Effector CD4-positive, alpha-beta T cell (primary cell): ENCODE results near the gene AP3D1.

Experiments used
- DNase-seq: peaks from one replicate; pipeline ENCODE4 v3.0.0-alpha.2; 2020

Gene AP3D1

DNA sequence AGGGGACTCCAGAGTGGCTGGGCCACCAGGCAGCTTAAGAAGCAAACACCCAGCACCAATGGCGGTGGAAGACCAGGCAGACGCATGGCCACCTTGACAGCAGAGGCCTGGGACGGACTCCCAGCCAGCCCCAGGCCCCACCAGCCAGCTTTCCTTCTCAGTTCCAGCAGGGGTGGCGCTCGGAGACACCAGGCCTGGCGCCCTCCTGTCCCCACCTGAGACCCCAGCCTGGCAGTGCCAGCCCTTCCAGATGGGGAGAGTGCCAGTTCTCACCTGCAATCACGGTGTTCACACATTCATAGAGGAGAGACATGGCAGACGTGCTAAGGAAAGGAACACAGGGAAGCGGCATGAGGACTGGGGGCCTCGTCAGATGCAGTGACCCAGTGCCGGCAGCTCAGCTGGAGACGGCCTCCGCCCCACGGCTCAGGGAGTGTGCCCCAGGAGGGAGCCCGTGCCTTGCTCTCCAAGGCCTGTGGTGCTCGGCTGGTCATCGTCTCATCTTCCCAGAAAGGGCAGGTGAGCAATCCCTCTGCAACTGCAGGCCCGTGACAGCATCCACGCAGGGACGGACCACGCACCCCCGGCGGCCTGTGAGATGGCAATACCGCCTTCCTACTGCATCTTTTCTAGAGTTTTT lies 24.4 kb downstream of the AP3D1 start:
- DNase-seq = no peak

DNA sequence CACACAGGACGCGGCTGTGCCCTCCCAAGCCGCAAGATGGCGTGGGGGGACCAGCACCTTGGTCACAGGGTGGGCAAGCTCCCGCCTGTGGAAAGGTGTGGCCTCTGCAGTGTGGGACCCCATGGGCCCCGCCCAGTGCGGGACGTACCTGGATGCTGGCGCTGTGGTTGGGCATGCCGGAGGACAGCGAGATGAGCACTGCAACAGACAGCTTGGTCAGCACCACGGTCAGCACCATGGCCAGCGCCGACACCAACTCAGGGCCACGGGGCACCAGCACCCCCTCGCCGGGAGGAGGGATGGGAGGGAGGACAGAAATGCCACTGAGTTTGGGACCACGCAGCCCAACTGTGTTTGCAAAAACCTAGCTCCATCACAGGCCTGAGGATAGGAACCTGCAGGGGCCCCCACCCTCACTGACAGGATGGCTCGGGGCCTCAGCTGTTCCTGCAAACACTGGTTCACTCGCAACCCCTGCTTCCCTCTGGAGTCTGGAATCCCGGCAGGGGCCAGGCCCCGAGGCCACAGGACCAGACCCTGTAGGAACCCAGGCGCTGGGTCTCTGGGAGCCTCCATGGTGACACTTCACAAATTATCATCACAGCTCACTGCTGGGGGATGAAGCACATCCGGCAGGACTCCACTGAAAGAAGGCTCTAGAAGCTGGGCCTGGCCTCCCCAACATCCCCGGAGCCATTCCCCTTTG lies 27.5 kb downstream of the AP3D1 start:
- no peak for DNase-seq

DNA sequence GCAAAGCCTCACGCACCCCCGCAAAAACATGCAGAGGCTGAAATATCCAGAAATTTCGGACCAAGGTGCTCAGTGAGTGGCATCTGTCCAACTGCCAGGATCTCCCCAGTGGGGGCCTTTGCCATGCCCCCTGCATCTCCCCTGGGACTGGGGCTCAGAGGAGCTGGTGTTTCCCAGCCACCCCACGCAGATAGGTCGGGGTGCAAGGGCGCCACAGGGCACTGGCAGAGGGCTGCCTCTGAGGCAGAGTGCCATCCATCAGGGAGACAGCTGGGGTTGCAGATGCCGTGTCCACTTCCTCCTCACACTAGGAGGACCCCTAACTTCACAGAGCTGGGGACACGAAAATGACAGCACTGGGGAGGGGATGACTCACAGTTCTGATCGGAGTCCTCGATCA lies 28.4 kb downstream of the AP3D1 start:
- DNase-seq = no peak

DNA sequence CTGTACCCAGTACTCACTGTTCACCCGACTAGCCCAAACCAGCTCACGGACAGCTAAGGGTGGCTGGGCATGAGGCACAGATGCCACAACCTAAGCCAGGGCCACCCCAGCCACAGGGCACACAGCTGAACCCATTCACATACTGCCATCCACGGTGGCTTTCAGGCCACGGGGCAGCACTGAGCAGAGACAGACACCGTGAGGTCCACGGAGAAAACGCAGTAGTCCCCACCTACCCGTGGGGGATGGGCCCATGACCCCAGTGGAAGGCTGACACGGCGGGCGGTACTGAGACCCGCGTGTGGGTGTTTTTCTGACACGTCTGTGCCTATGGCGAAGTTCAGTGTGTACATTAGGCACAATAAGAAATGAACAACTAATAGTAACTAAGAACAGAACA lies 29.1 kb downstream of the AP3D1 start:
- DNase-seq = no peak

DNA sequence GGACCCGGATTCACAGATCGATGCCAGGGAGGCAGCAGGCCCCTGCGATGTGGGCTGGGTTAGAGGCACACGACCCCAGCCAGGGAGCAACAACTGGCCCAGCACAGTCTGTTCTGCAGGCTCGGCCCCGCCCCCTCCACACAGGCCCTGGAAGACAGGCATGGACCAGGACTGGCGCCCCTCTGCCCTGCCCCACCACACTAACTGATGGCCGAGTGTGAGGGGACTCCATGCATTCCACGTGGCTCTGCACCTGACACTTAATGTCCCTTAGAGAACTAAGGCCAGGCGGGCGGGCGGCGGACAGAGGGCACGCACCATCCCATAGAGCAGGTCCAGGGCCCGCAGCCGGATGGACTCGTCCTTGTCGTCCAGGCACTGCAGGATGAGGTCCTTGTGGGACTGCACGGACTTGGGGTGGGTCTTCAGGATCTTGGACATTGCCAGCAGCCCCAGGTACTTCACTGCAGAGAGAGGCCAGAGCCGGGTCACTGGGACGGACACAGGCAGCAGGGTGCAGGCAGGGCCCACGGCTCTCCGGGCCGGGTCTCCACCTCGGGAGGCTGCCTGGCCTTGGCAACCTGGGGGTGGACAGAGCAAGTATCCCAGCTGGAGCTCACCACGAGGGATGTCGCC lies 29.8 kb downstream of the AP3D1 start:
- no peak for DNase-seq

DNA sequence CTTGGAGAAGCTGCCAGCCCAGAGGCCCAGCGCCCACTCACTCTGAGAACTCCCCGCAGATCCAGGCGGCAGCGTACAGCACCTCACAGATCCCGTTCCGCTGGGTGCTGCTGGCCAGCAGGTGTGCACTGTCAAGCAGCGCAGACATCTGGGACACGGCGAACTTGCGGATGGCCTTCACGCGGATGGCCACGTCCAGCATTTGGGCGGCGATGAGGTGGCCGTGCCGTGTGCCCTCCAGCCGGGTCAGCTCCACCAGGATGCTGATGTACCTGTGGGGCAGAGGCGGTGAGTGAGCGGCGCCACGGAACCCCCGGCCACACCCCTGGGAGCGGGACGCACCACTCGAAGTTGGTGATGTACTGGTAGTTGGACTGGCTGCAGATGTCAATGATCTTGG lies 30.5 kb downstream of the AP3D1 start:
- DNase-seq = no peak

DNA sequence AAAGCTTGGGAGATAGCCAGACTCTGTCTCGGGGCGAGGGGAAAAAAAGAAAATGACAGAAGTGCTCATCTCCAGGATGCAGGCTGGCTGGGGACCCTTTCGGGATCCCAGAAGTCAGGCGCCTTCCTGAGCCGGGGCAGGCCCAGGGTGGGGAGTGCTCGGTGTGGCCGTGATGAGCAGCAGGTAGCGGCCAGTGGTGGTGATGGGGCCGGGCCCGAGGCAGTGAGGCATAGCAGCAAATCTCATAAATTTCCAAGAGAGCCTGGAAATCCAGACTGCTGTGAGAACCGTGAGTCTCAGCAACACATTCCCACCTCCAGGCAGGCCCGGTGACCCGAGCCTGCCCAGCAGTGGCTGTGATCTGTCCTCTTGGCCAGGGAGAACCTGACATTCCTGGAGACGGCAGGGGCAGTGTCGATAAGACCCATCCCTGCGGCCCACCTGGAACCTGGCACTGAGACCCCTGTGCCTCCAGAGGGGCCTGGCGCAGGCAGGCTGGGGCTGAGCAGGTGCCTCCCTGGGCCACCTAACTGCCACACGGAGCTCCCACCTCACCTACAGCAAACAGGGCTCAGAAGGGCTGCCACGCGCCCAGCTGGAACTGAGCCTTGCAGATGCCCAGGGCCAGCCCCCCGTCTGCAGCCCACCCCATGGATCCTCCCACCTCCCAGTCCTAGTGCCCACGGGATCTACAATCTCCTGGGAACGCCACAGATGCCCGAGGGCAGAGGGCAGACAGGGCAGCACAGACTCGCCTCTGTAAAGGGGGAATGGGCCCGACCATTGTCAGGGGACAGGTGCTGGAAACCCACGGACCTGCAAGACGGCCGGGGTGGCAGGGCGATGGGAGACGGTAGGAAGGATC lies 31.2 kb downstream of the AP3D1 start:
- no peak for DNase-seq

DNA sequence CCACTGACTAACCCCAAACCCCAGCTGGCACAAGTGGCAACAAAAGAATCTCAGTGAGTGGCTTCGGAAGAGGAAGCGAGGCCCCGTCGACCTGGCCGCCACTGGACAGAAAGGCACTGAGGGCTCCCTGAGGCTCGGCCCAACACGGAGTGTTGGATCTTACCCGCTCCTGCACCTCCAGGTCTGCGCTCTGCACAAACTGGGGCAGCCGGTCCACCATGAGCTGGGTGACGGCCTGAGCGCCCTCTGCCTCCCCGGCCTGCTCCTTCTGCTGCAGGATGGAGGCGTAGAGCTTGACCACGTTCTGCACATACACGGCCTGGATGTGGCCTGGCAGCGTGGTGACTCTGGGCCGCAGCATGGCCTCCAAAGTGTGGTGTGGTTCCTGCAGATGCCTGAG lies 32.9 kb downstream of the AP3D1 start:
- no peak for DNase-seq

DNA sequence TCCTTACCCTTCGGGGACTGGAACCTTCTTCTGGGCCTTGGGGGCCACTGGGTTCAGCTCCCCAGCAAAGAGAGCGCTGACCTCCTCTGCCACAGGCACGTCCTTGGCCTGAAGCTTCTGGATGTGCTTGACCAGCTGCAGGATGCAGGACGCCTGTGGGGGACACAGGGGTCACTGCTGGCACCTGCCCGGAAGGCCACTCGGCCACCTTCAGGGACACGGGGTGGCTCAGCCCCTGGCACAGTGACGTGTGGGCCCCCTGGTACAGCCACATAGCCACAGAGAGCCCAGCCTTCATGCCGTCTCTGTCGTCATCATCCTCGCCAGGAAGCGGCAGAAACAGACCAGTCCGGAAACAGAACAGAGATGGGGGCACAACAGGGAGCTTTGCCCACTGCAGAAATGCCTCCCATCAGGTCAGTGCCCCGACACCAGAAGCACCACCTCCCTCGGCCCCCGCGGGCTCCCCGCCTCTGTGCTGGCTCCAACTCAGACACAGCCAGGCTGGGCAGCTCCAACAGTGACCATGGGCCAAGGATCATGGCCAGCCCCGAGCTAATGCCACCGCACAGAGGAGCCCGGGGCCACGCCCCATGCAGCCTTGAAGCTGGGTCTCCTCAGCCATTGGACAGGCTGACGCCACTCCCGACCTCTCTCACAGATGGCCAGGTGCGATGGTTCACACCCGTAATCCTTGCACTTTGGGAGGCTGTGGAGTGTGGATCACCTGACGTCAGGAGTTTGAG lies 34.0 kb downstream of the AP3D1 start:
- DNase-seq = no peak

DNA sequence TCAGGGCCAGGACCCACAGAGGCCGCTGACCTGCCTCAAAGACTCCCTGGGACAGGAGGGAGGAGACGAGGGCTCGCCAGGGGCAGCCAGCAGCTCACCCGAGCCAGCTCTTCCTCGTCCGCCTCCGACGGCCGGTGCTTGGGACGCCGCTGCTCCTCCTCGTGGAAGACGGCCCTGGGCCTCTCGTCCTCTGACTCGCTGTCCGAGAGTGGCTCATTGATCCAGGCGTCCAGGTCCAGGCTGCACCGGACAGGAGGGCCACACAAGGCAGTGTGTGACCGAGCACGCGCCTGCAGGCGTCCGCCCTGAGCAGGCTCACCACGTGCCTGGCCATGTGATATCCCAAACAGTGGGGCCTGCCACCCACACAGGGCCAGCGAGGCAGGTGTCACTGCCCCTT lies 34.9 kb downstream of the AP3D1 start:
- DNase-seq = no peak

DNA sequence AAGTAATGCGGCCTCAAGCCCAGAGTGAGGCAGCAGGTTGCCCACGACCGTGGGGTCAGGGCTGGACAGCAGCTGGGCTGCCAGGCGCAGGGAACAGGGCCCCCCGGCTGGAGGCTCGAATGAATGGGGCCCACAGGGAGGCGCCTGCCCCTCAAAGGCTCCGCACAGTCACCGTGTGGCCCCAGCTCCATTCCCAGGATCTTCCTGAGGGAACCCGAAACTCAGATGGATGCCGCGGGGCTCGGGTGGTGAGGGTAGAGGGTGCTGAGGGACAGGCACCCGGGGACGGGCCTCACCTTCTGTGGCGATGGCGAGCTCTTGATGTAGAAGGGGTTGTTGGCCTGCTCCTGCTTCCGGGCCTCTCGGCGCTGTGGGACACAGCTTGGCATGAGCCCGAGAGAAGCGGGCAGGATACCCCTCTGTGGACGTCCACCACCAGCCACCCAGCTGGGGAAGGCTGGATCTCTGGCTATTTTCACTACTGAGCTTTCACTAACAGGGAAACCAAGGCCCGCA lies 35.4 kb downstream of the AP3D1 start:
- no peak for DNase-seq

DNA sequence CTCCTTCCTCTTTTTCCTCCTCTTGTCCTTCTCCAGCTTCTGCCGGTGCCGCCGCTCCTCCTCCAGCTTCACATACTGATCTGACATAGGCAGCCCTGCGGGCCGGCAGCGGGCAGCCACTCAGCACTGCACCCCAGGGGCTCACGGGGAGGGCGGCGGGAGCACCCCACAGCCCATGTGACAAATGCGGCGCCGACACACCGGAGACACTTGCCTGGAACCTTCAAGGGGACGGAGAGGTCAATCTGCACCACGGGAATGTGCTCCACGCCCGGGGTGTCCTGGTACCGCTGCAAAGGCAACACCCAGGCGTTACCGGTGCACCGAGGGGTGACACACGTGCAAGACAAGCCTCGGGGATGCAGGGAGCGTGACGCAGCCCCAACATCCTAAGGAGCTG lies 36.0 kb downstream of the AP3D1 start:
- DNase-seq = no peak

DNA sequence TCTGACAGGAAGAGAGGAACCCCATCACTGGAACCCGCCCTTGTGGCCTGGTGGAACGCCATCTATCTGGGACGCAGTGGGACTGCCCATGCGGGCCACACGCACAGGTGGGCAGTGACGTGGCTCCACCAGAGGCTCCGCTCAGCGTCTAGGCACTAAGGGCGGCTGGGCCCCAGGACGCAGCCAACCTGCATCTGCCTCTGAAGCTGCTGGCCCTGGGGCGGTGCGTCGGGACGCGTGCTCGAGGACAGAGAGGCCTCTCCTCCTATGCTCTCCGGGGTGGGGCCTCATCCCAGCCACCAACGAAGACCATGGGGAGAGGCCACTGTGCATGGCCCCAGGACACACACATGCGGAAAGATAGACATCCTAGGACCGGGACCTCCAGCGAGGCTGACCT lies 36.5 kb downstream of the AP3D1 start:
- no peak for DNase-seq

DNA sequence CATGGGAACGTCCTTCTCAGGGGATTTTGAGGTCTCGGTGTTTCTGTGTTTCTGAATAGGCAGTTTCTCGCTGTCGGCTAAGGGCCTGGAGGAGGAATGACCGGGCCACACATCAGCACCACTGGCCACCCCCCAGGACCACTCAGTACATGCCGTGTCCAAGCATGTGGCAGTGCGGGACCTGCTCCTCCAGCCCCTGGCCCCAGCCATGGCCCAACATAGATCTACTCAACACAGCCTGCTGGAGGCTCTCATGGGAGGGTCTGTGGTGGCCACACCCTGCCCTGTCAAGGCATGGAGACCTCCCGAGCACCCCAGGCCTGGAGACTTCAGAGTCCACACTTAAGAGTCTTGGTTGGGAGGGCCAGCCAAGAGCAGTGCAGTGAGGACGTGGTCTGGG lies 37.1 kb downstream of the AP3D1 start:
- no peak for DNase-seq

DNA sequence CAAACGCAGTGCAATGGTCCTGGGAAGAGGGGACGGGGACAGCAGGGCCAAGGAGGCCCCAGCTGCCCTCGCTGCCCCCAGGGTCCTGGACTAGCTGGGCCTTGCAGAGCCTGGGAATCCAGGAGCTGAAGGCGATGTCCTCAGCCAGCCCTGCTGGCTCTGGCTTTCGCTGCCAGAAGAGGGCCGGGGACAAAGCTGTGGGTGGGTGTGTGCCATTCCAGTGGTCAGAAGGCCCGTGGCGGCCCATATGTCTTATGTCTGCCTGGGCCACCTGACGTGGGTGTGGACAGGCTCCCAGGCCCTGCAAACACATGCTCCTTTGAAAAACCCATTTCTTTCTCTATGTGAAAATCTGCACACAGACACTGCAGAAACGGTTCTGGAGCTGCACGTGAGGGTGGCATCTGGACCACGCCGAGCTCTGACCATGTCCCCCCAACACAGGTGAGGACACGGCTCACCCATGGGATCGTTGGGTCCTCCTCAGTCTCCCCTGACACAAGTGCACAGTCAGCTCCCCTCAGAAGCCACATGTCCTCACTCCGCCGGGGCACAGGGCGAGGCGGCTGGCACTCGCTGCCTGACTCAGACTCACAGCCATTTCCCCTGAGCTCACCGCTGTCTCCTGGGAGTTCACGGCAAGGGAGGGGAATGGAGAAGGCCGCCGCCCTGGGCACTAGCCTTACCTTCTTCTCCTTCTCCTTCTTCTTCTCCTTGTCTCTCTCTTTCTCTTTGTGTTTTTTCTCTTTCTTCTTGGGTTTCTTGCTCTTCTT lies 37.7 kb downstream of the AP3D1 start:
- DNase-seq = no peak

DNA sequence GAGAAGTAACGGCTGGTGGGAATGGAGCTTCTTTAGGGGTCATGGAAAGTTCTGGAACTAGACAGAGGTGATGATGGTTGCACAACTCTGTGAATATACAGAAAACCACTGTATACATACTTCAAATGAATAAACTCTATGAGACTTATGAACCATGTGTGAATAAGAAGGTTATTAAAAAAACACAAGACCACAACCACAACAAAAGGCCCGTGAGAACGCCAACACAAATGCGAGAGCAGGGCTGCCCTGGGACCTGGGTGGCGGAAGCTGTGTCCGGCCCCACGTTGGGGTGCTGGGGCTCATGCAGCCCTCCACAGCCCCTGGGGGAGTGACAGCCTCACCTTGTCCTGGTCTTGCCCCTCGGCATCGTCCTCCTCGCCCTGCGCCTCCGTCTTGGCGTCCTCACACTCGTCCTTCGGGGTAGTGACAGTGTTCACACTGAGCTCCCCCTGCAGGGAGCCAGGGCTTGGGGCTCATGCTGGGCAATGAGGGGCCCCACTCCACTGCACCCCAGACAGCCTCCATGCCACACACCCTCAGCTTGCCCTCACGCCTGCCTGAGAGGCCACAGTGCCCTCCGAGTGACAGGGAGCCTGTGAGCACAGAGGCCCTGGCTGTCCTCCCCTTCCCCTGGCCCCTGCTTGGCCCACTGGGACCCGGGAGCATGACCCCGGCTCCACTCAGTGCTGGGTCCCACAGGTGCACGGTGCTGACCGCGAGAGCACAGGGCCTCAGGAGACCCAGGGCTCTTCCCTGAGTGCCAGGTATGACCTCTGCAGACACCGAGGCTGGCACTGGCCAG lies 38.6 kb downstream of the AP3D1 start:
- no peak for DNase-seq

DNA sequence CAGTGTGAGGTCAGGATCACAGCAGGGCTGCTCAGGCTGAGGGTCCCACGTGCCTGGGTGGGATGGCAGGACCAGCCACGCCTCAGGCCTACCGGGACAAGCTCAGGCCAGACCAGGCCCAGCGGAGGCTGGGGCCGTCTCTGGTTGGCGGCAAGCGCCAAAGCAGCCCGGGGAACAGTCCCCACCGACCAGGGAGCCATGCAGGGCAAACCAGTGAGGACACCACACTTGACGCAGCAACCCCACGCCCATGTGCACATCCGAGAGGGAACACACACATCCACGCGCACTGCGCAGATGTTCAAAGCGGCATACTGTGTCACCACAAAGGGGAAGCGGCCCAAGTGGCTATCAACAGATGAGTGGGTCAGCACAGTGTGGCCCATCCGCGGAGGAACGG lies 39.5 kb downstream of the AP3D1 start:
- DNase-seq = no peak

DNA sequence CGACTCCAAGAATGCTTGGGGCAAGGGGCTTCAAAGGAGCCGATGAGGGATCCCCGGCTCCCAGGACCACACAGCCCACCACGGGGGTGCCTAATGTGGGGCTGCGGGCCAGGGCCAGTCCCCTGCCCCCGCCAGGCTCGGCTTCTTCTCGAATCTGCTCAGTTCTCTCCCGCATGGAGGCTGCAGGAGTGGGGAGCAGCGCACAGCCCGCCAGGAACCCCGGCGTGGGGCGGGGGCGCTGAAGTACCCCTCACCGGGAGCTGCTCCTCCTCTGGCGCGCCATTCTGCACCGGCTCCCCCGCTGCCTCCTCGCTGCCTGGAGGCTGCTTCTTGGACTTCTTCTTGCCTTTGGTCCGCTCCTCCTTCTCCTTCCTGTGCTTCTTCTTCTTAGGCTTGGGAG lies 39.9 kb downstream of the AP3D1 start:
- DNase-seq = no peak

DNA sequence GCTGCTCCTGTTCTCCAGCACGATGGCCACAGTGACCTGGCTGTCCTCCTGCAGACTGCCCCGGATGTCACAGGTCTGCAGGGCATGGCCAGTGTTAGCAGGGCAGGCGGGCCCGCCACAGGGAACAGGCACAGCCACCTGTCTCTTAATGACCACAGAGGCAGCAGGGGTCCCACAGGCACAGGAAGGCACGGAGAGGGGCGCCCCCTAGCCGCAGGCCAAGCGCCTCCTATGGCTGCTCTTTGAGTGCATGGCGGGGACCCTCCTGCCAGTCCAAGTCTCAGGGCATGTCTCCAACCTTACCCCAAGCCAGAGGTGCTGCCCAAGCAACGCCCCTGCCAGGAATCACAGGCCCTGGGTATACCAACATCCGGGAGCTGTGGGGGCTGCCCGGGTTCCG lies 40.5 kb downstream of the AP3D1 start:
- DNase-seq = no peak

DNA sequence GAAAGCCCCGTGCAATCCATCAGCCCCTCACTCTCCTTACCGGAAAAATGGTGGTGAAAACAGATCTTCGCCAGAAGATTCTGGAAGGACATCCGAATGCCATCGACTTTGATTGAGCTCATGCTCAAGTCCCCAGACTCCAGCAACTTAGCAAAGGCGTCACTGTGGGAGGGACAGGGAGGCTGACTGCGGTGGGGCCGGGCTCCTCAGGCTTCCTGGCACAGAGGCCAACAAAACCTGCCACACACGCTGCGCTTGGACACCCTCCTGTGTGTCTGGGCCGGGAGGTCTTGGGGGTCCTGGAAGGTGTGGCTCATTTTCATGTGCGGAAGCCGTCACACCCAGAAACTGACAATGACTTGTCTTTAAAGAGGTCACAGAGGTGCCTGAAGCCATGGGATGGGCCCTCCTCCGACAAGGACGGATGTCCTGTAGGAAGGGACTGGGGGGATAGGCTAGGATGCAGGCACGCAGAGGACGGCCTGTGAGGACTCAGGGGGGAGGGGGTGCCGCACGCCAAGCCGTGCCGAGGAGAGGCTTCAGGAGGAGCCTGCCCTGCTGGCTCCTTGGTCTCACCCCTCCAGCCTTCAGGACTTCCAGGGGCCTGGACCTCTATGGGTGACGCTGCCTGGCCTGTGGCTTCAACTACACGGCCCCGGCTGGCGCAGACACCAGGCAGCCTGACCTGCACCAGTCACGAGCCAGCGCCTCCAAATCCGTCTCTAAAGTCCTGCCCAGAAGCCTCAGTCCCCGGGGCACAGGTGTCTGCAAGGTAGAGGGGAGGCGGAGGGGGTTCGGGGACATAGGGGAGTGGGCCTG lies 42.1 kb downstream of the AP3D1 start:
- no peak for DNase-seq
